Measurements from ENCODE around the gene MTG2. TPM values are rescaled to one million over a fixed set of nuclear protein-coding genes. Genes with fewer than 3 reads are reported as not detected.

MTG2 gene
- total and polyA plus RNA-seq, 2 of the 4 experiments (the other 2 are of a cell fraction) = 11.5 to 25.2 TPM

GRCh38 chr20:62238569-62239277 lies 55.9 kb downstream of the MTG2 start:
- Histone ChIP-seq H3K9ac (ENCODE audit: low read depth, low read length) (peak overlapping the region; percentile 94), H2AFZ (replicated peaks; ENCODE audit: low read length, poor library complexity) (peak overlapping the region; percentile 94), H4K5ac (ENCODE audit: low read depth, low read length) (peak overlapping the region; percentile 93), H3K23ac (ENCODE audit: low read depth, low read length) (peak overlapping the region; percentile 95), H3K79me1 (ENCODE audit: low read depth in 1 of 2, low read length in 2 of 2) (peaks cover 15 to 44% of the 10 kb centered on the region in 2 experiments), H3K9me1 (ENCODE audit: insufficient read depth, low read length) (no peaks in the 10 kb centered on the region), H3K9me3 (ENCODE audit: control insufficient read depth, insufficient read depth, low read length) (peaks cover 3% of the 10 kb centered on the region), H3K4ac (ENCODE audit: low read depth, low read length) (peak overlapping the region; percentile 93), H3K27ac (ENCODE audit: insufficient read depth, low read length) (peak overlapping the region; percentile 77), H2BK120ac (ENCODE audit: low read depth, low read length) (no peak overlapping the region), H2BK20ac (ENCODE audit: low read depth, low read length) (no peak overlapping the region), H3K4me3 (ENCODE audit: insufficient read depth, low read depth, low read length) (peak overlapping the region; percentile 99), H3K4me2 (ENCODE audit: low read depth, low read length) (peak overlapping the region; percentile 98), H2AK9ac (replicated peaks; ENCODE audit: low read depth, low read length, poor library complexity) (peak overlapping the region; percentile 93), H3K18ac (ENCODE audit: low read depth, low read length) (peak overlapping the region; percentile 76; the same call in 1 of the 2 replicates), H2BK15ac (ENCODE audit: low read depth, low read length) (no peak overlapping the region), H2BK5ac (ENCODE audit: low read depth, low read length, poor library complexity, severe bottlenecking) (peak overlapping the region; percentile 14), H3K36me3 (ENCODE audit: control insufficient read depth, insufficient read depth, low read length) (peaks cover 14% of the 10 kb centered on the region; the same call in 1 of the 2 replicates), H4K91ac (ENCODE audit: insufficient read depth, low read depth, low read length) (peak overlapping the region; percentile 49; the same call in 1 of the 2 replicates), H3K14ac (replicated peaks; ENCODE audit: low read depth, low read length) (peak overlapping the region; percentile 87; the same call in 1 of the 2 replicates), H3K56ac (ENCODE audit: extremely low read depth, insufficient read depth, low read length) (peak overlapping the region; percentile 35; the same call in 1 of the 2 replicates), H3K27me3 (ENCODE audit: control insufficient read depth, insufficient read depth, low read length) (peaks cover 10% of the 10 kb centered on the region), H4K8ac (ENCODE audit: low read depth in 2 of 2, low read length in 2 of 2) (peak overlapping the region; percentile 31 to 87; a peak in 3 of 4 replicates), H3K4me1 (ENCODE audit: control insufficient read depth, insufficient read depth, low read length) (peaks cover 4% of the 10 kb centered on the region), H4K20me1 (ENCODE audit: insufficient read depth, low read length) (peaks cover 41% of the 10 kb centered on the region), H2AK5ac (ENCODE audit: low read depth, low read length) (peak overlapping the region; percentile 83)
- dilution Hi-C loops (cut with HindIII; ENCODE audit: low sequenced_read_pairs, unreplicated experiment) (no loop called here), in situ Hi-C loops (cut with MboI; ENCODE audit: low sequenced_read_pairs) (no loop called here), intact Hi-C loops (cut with micrococcal nuclease) (no loop called here)
- ATAC-seq (ENCODE audit: low read depth) (peak; percentile 24), DNase-seq (no peak)
- 0% methylated on average over 9 of the region's 70 CpGs; no CpG with 5 or more reads in 1 of the 2 experiments for WGBS, 2 experiments (ENCODE audit: extremely low coverage in 2 of 2, insufficient read length in 1 of 2)
- CTCF ChIA-PET = no interaction called here
- peak; percentile 9; the same call in 1 of the 2 replicates for TF ChIP-seq POLR2A (IDR thresholded peaks at IDR 0.05; ENCODE audit: low read depth, low read length)
- TF ChIP-seq, protein P1, sequence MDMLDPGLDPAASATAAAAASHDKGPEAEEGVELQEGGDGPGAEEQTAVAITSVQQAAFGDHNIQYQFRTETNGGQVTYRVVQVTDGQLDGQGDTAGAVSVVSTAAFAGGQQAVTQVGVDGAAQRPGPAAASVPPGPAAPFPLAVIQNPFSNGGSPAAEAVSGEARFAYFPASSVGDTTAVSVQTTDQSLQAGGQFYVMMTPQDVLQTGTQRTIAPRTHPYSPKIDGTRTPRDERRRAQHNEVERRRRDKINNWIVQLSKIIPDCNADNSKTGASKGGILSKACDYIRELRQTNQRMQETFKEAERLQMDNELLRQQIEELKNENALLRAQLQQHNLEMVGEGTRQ (IDR thresholded peaks at IDR 0.05; ENCODE audit: low read depth, low read length) = no peak
- POLR2A ChIA-PET (ENCODE audit: unreplicated experiment) = no interaction called here
- no TSS peak for BruUV-seq (replicated peaks)

All from IMR-90 (cell line).